Activated CD4-positive, alpha-beta T cell treated with anti-CD3 and anti-CD28 coated beads, Interleukin-2, Interleukin-4, amounts not matched to agents 100 ng/mL and 50 ng/mL, durations not matched to agents 16 hours and 8 hours (primary cell): ENCODE data around the gene ACOXL.
"Not testable (repeated sequence)": the region's sequence is repeated elsewhere in the genome, so short reads cannot be mapped to it uniquely, and the experiment has no call there.

Experiments used
- DNase-seq: peaks from one replicate; pipeline ENCODE4 v3.0.0-alpha.2; 2020; ENCODE audit warnings: low spot score

ACOXL gene

GRCh38 chr2:110927526-110927925, 195.2 kb downstream of the ACOXL start:
- DNase-seq = no peak

- DNase-seq = no peak
Observed at GRCh38 chr2:110929528-110929927, 197.2 kb downstream of the ACOXL start.

- DNase-seq = no peak
Observed at GRCh38 chr2:110931648-110932047, 199.3 kb downstream of the ACOXL start.

GRCh38 chr2:110933420-110933819, 201.0 kb downstream of the ACOXL start:
- DNase-seq = no peak

GRCh38 chr2:110934948-110935347, 202.6 kb downstream of the ACOXL start:
- DNase-seq = no peak

GRCh38 chr2:110940376-110940910, 208.1 kb downstream of the ACOXL start:
- no peak for DNase-seq

GRCh38 chr2:110941226-110941625, 208.9 kb downstream of the ACOXL start:
- DNase-seq = no peak

GRCh38 chr2:110943070-110943634, 210.8 kb downstream of the ACOXL start:
- no peak for DNase-seq

GRCh38 chr2:110946902-110947301, 214.5 kb downstream of the ACOXL start:
- no peak for DNase-seq

- no peak for DNase-seq
Observed at GRCh38 chr2:110948027-110948674, 215.8 kb downstream of the ACOXL start.

- no peak for DNase-seq
Observed at GRCh38 chr2:110950281-110950680, 217.9 kb downstream of the ACOXL start.

GRCh38 chr2:110955045-110955444, 222.7 kb downstream of the ACOXL start:
- DNase-seq = no peak

GRCh38 chr2:110955556-110955955, 223.2 kb downstream of the ACOXL start:
- DNase-seq = no peak

GRCh38 chr2:110957293-110957692, 224.9 kb downstream of the ACOXL start:
- no peak for DNase-seq

GRCh38 chr2:110958346-110959119, 226.2 kb downstream of the ACOXL start:
- no peak for DNase-seq

- DNase-seq = no peak
Observed at GRCh38 chr2:110959198-110959597, 226.8 kb downstream of the ACOXL start.

- no peak for DNase-seq
Observed at GRCh38 chr2:110960281-110960680, 227.9 kb downstream of the ACOXL start.

- no peak for DNase-seq
Observed at GRCh38 chr2:110960954-110961353, 228.6 kb downstream of the ACOXL start.

GRCh38 chr2:110961643-110962042, 229.3 kb downstream of the ACOXL start:
- not testable (repeated sequence) for DNase-seq

- no peak for DNase-seq
Observed at GRCh38 chr2:110969696-110970095, 237.3 kb downstream of the ACOXL start.

GRCh38 chr2:110970201-110970600, 237.8 kb downstream of the ACOXL start:
- DNase-seq = no peak

GRCh38 chr2:110971811-110972210, 239.4 kb downstream of the ACOXL start:
- no peak for DNase-seq

- DNase-seq = no peak
Observed at GRCh38 chr2:110973262-110973661, 240.9 kb downstream of the ACOXL start.
